MM.1S (cell line): ENCODE data around the gene CDY2A.
"Not testable (repeated sequence)": the region's sequence is repeated elsewhere in the genome, so short reads cannot be mapped to it uniquely, and the experiment has no call there.

Experiments used
- EZH2 ChIP-seq: fragments of 300-600 bp; sonication (generic); optimal IDR thresholded peaks from 2 replicates; pipeline ENCODE3; 2017; ENCODE audit warnings: low read depth, mild to moderate bottlenecking, antibody characterized with exemption, low read length, mixed read lengths
- EZH2phosphoT487 ChIP-seq: fragments of 300-600 bp; sonication (generic); IDR thresholded peaks from 2 replicates; pipeline ENCODE4 v1.6.1; 2018; ENCODE audit warnings: antibody characterized with exemption, low read length
- TF ChIP-seq, protein P1 (sequence below): fragments of 300-600 bp; sonication (generic); IDR thresholded peaks from 2 replicates; pipeline ENCODE4 v1.5.1; 2016; ENCODE audit warnings: antibody characterized with exemption, low read length, mixed read lengths

DNA sequence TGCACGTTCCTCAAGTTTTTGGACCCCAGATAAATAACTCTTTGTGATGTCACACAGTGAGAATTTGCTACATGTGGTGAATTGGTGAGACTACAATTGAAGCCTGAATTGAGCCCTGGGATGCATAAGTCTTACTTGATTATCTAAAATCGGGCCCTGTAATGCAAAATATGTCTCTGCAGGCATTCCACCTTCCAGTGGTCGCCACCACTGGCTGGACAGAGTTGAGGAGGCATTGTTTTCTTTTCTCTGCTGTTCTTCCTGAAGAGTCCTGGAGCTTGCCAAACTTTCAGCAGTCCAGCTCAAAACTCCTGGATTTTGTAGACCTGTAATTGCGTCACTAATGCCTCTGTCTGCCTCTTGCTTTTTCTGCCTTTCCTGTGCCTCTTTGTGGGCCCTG, 23.5 kb downstream of the CDY2A start:
- not testable (repeated sequence) for TF ChIP-seq EZH2, EZH2phosphoT487
- TF ChIP-seq, protein P1, sequence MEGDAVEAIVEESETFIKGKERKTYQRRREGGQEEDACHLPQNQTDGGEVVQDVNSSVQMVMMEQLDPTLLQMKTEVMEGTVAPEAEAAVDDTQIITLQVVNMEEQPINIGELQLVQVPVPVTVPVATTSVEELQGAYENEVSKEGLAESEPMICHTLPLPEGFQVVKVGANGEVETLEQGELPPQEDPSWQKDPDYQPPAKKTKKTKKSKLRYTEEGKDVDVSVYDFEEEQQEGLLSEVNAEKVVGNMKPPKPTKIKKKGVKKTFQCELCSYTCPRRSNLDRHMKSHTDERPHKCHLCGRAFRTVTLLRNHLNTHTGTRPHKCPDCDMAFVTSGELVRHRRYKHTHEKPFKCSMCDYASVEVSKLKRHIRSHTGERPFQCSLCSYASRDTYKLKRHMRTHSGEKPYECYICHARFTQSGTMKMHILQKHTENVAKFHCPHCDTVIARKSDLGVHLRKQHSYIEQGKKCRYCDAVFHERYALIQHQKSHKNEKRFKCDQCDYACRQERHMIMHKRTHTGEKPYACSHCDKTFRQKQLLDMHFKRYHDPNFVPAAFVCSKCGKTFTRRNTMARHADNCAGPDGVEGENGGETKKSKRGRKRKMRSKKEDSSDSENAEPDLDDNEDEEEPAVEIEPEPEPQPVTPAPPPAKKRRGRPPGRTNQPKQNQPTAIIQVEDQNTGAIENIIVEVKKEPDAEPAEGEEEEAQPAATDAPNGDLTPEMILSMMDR = not testable (repeated sequence)
